ENCODE measurements around the gene SH3BP2.

The SH3BP2 gene

GRCh38 chr4:2805712-2806389 lies 13.0 kb downstream of the SH3BP2 start:
- H3K4me3 ChIP-seq (ENCODE audit: low read depth, low read length) = no peak overlapping the region
- TF ChIP-seq CTCF (IDR thresholded peaks at IDR 0.05; ENCODE audit: insufficient read depth, low read depth, low read length, missing control alignments) = no peak
- DNase-seq (ENCODE audit: low read depth) = no peak

GRCh38 chr4:2806390-2807355 lies 13.8 kb downstream of the SH3BP2 start:
- TF ChIP-seq CTCF (IDR thresholded peaks at IDR 0.05; ENCODE audit: insufficient read depth, low read depth, low read length, missing control alignments) = no peak
- no peak for DNase-seq (ENCODE audit: low read depth)
- no peak overlapping the region for H3K4me3 ChIP-seq (ENCODE audit: low read depth, low read length)

- no peak for DNase-seq (ENCODE audit: low read depth)
- H3K4me3 ChIP-seq (ENCODE audit: low read depth, low read length) = no peak overlapping the region
- TF ChIP-seq CTCF (IDR thresholded peaks at IDR 0.05; ENCODE audit: insufficient read depth, low read depth, low read length, missing control alignments) = no peak
Observed at GRCh38 chr4:2807571-2807970, 14.7 kb downstream of the SH3BP2 start.

GRCh38 chr4:2808001-2808400 lies 15.1 kb downstream of the SH3BP2 start:
- no peak for DNase-seq (ENCODE audit: low read depth)
- no peak overlapping the region for H3K4me3 ChIP-seq (ENCODE audit: low read depth, low read length)
- no peak for TF ChIP-seq CTCF (IDR thresholded peaks at IDR 0.05; ENCODE audit: insufficient read depth, low read depth, low read length, missing control alignments)

- TF ChIP-seq CTCF (IDR thresholded peaks at IDR 0.05; ENCODE audit: insufficient read depth, low read depth, low read length, missing control alignments) = no peak
- H3K4me3 ChIP-seq (ENCODE audit: low read depth, low read length) = no peak overlapping the region
- DNase-seq (ENCODE audit: low read depth) = no peak
Observed at GRCh38 chr4:2809610-2810180, 16.8 kb downstream of the SH3BP2 start.

- no peak for DNase-seq (ENCODE audit: low read depth)
- TF ChIP-seq CTCF (IDR thresholded peaks at IDR 0.05; ENCODE audit: insufficient read depth, low read depth, low read length, missing control alignments) = no peak
- H3K4me3 ChIP-seq (ENCODE audit: low read depth, low read length) = no peak overlapping the region
Observed at GRCh38 chr4:2810388-2810787, 17.5 kb downstream of the SH3BP2 start.
